Peyer's patch (tissue), 4 donors: ENCODE results near the gene PRDM5.

Source experiments
- CTCF ChIP-seq, 6 experiments: fragments of 450-650 bp in 4 of 6; fragments of 200-600 bp in 2 of 6; sonication (generic) in 1 of 6; IDR thresholded peaks; one replicate each; pipeline ENCODE4 v1.5.1; 2017 to 2019; ENCODE audit warnings: antibody characterized with exemption in 6 of 6, mild to moderate bottlenecking in 3 of 6, moderate library complexity in 1 of 6
- POLR2A ChIP-seq, 2 donors: fragments of 450-650 bp; IDR thresholded peaks; one replicate each; pipeline ENCODE4 v1.5.1; 2017; ENCODE audit warnings: antibody characterized with exemption in 2 of 2, mild to moderate bottlenecking in 2 of 2, moderate library complexity in 2 of 2

- TF ChIP-seq CTCF (IDR thresholded peaks at IDR 0.05) (no peak), POLR2A (IDR thresholded peaks at IDR 0.05) (no peak)
These were observed 157.3 kb downstream of the PRDM5 start for GRCh38 chr4:120765260-120765680.
